DOHH2 (cell line): ENCODE results near the gene RORC.

Experiments used
- EZH2phosphoT487 ChIP-seq: fragments of 200-600 bp; sonication (generic); IDR thresholded peaks from 2 replicates; pipeline ENCODE4 v1.6.1; 2017; ENCODE audit warnings: borderline replicate concordance, mild to moderate bottlenecking, antibody characterized with exemption, low read length, moderate library complexity, mixed read lengths
- TF ChIP-seq, protein P1 (sequence below): fragments of 200-600 bp; sonication (generic); IDR thresholded peaks from one replicate; pipeline ENCODE4 v1.5.1; 2014; ENCODE audit warnings: antibody characterized with exemption, mild to moderate bottlenecking, low read depth, low read length; ENCODE audit not compliant: poor library complexity, severe bottlenecking

GRCh38 chr1:151814971-151815545 is 16.5 kb downstream of the RORC start:
- TF ChIP-seq, protein P1, sequence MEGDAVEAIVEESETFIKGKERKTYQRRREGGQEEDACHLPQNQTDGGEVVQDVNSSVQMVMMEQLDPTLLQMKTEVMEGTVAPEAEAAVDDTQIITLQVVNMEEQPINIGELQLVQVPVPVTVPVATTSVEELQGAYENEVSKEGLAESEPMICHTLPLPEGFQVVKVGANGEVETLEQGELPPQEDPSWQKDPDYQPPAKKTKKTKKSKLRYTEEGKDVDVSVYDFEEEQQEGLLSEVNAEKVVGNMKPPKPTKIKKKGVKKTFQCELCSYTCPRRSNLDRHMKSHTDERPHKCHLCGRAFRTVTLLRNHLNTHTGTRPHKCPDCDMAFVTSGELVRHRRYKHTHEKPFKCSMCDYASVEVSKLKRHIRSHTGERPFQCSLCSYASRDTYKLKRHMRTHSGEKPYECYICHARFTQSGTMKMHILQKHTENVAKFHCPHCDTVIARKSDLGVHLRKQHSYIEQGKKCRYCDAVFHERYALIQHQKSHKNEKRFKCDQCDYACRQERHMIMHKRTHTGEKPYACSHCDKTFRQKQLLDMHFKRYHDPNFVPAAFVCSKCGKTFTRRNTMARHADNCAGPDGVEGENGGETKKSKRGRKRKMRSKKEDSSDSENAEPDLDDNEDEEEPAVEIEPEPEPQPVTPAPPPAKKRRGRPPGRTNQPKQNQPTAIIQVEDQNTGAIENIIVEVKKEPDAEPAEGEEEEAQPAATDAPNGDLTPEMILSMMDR, result no peak
- TF ChIP-seq EZH2phosphoT487, result no peak
